Measurements from ENCODE around the gene KSR1. TPM values are rescaled to one million over a fixed set of nuclear protein-coding genes. Genes with fewer than 3 reads are reported as not detected.

KSR1 gene
- total and polyA plus RNA-seq, 2 of the 8 experiments (the other 6 are each of a cell fraction or from before 2014, with no cell fraction given): 14.1 to 34.7 TPM

DNA sequence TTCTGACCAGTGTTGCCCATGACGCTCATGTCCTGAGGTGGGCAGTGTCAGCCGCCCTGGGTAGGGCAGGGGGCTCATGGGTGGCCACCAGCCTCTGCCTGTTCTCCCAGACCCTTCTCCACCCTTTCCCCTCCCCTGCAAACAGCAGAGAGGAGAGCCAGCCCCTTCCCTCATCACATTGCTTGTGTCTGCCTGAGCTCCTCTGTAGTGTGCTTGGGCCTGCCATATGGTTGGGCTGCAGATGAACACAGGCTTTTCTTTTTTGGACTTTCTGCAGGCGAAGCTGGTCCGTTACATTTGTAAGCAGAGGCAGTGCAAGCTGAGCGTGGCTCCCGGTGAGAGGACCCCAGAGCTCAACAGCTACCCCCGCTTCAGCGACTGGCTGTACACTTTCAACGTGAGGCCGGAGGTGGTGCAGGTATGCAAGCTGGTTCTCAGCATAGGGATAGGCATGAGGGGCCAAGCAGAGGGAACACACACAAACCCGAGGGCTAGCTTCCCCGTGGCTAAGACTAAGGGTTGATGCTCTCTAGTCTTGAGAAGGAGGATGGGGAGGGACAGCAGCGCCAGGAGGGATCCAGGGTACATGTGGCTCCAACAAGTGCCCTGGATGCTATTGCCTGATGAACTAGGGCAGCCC is 94.2 kb downstream of the KSR1 start:
- no peak overlapping the region for H2AK5ac ChIP-seq (ENCODE audit: low read depth, low read length)
- no peak overlapping the region for H2BK20ac ChIP-seq (ENCODE audit: low read length)
- 0 out of 2 replicates have a peak overlapping the region, but pooled peaks have one; percentile 16 for H2BK15ac ChIP-seq (ENCODE audit: low read length)
- H3K4me3 ChIP-seq (ENCODE audit: extremely low read depth in 1 of 4, insufficient read depth in 2 of 4, low read depth in 3 of 4, low read length in 4 of 4): no peak overlapping the region
- H3K14ac ChIP-seq (ENCODE audit: insufficient read length): no peak overlapping the region
- H3K18ac ChIP-seq (ENCODE audit: extremely low read depth, low read length): no peak overlapping the region; the same call in 1 of the 2 replicates
- no peaks in the 10 kb centered on the region; a peak in 2 of 8 replicates for H3K36me3 ChIP-seq (ENCODE audit: control insufficient read depth in 2 of 4, insufficient read depth in 4 of 4, low read length in 3 of 4)
- H2BK5ac ChIP-seq (ENCODE audit: low read depth, low read length): no peak overlapping the region
- H3K56ac ChIP-seq (replicated peaks; ENCODE audit: insufficient read length, low read depth, low read length): no peak overlapping the region
- ChIA-PET CTCF (ENCODE audit: partially characterized antibody) (interaction anchor here (0.7 to 2.1 kb wide), 7 partner anchors 15 to 98 kb away, joined by 3 to 6 read pairs (median 4); no protein-coding TSS in a partner anchor), POLR2A (ENCODE audit: partially characterized antibody) (interaction anchor here (0.8 kb wide), 1 partner anchor 78 kb away, joined by 4 read pairs; no protein-coding TSS in a partner anchor)
- no peak overlapping the region for H2AFZ ChIP-seq (ENCODE audit: low read length)
- DNase-seq (ENCODE audit: low read depth in 1 of 2, low spot score in 2 of 2): no peak
- no peak overlapping the region for H3K27ac ChIP-seq (ENCODE audit: low read depth, low read length)
- H2BK120ac ChIP-seq (replicated peaks; ENCODE audit: low read depth, low read length): no peak overlapping the region
- H4K91ac ChIP-seq (replicated peaks; ENCODE audit: insufficient read length, low read length): no peak overlapping the region
- no peak overlapping the region for H4K8ac ChIP-seq (ENCODE audit: extremely low read depth, insufficient read depth, low read length)
- no peaks in the 10 kb centered on the region for H3K23me2 ChIP-seq (ENCODE audit: low read depth, low read length)
- no peak overlapping the region for H3K9ac ChIP-seq (replicated peaks in 1 of 4; ENCODE audit: extremely low read depth in 1 of 4, low read depth in 3 of 4, low read length in 3 of 4)
- TF ChIP-seq SUZ12 (IDR thresholded peaks at IDR 0.05; ENCODE audit: low read length): no peak
- no peaks in the 10 kb centered on the region for H3K27me3 ChIP-seq (replicated peaks in 1 of 4; ENCODE audit: control insufficient read depth in 3 of 4, extremely low read depth in 1 of 4, insufficient read depth in 3 of 4, low read length in 3 of 4)
- 85% methylated on average over 13 of the region's 13 CpGs; no CpG with 5 or more reads in 1 of the 2 experiments for WGBS, 2 experiments (ENCODE audit: extremely low coverage in 1 of 2, insufficient coverage in 1 of 2, insufficient read length in 1 of 2, insufficient replicate concordance in 2 of 2, low coverage in 1 of 2, low lambda C conversion rate in 2 of 2, missing lambda C conversion rate in 1 of 2)
- no peak for FAIRE-seq
- H4K20me1 ChIP-seq (replicated peaks in 1 of 2; ENCODE audit: control insufficient read depth in 1 of 2, insufficient read depth in 2 of 2, low read length in 2 of 2): peaks cover 0 to 5% of the 10 kb centered on the region in 2 experiments
- H3K79me1 ChIP-seq (ENCODE audit: low read depth, low read length): peaks cover 16% of the 10 kb centered on the region
- H3K79me2 ChIP-seq (ENCODE audit: control insufficient read depth in 1 of 2, insufficient read depth in 2 of 2, low read length in 2 of 2): peaks cover 0 to 19% of the 10 kb centered on the region in 2 experiments; a peak in 2 of 4 replicates
- no peak overlapping the region for H2BK12ac ChIP-seq (ENCODE audit: low read depth, low read length)
- no peaks in the 10 kb centered on the region; a peak in 1 of 4 replicates for H3K9me3 ChIP-seq (ENCODE audit: insufficient read depth in 2 of 2, low read depth in 1 of 2, low read length in 1 of 2)
- peaks cover 0 to 4% (median 2%) of the 10 kb centered on the region in 4 experiments; a peak in 4 of 7 replicates for H3K4me1 ChIP-seq (replicated peaks in 1 of 4; ENCODE audit: control insufficient read depth in 3 of 4, insufficient read depth in 4 of 4, low read length in 3 of 4)
- H4K5ac ChIP-seq (ENCODE audit: insufficient read length, low read depth, low read length): no peak overlapping the region
- no peak overlapping the region for H3K23ac ChIP-seq (ENCODE audit: insufficient read length)
- H3K4me2 ChIP-seq (ENCODE audit: insufficient read depth in 1 of 2, low read depth in 2 of 2, low read length in 2 of 2): no peak overlapping the region
- no peak overlapping the region for H3K4ac ChIP-seq (replicated peaks; ENCODE audit: insufficient read length, low read depth, low read length)

All from H1 (cell line).